Chondrocyte (in vitro differentiated cells): ENCODE measurements around the gene BLTP3B. TPM values are rescaled to one million over a fixed set of nuclear protein-coding genes. Genes with fewer than 3 reads are reported as not detected.
"Not testable (repeated sequence)": the region's sequence is repeated elsewhere in the genome, so short reads cannot be mapped to it uniquely, and the experiment has no call there.

ENCODE experiments used
- DNase-seq: peaks from one replicate; pipeline ENCODE4 v3.0.0; 2021; ENCODE audit warnings: mixed read lengths, low spot score
- H3K27ac Mint-ChIP-seq: one replicate; pipeline ENCODE4 v1.8.0; 2021; ENCODE audit warnings: mild to moderate bottlenecking, moderate library complexity, mixed read lengths; ENCODE audit not compliant: unreplicated experiment
- H3K27me3 Mint-ChIP-seq: 2 replicates; pipeline ENCODE4 v1.8.0; 2021; ENCODE audit warnings: low read depth, mixed read lengths
- H3K36me3 Mint-ChIP-seq: 2 replicates; pipeline ENCODE4 v1.8.0; 2021; ENCODE audit warnings: low read depth, mixed read lengths
- H3K4me1 Mint-ChIP-seq: 2 replicates; pipeline ENCODE4 v1.8.0; 2021; ENCODE audit warnings: low read depth, mild to moderate bottlenecking, mixed read lengths
- H3K4me3 Mint-ChIP-seq: one replicate; pipeline ENCODE4 v1.8.0; 2021; ENCODE audit warnings: mild to moderate bottlenecking, moderate library complexity, mixed read lengths; ENCODE audit not compliant: unreplicated experiment
- H3K9me3 Mint-ChIP-seq: 2 replicates; pipeline ENCODE4 v1.8.0; 2021; ENCODE audit warnings: low read depth, mixed read lengths
- total RNA-seq: library from RNA; stranded (reverse); gene quantifications from 3 replicates; pipeline ENCODE4 v1.2.1, GENCODE V29; 2021
- TF ChIP-seq, protein P1 (sequence below): fragments of 200-600 bp; sonication (generic); IDR thresholded peaks from 2 replicates; pipeline ENCODE4 v1.5.0; 2021; ENCODE audit warnings: antibody characterized with exemption, mild to moderate bottlenecking, moderate library complexity

The BLTP3B gene
- total RNA-seq, 1 donor from 2014 or later, result 13.9 TPM

DNA sequence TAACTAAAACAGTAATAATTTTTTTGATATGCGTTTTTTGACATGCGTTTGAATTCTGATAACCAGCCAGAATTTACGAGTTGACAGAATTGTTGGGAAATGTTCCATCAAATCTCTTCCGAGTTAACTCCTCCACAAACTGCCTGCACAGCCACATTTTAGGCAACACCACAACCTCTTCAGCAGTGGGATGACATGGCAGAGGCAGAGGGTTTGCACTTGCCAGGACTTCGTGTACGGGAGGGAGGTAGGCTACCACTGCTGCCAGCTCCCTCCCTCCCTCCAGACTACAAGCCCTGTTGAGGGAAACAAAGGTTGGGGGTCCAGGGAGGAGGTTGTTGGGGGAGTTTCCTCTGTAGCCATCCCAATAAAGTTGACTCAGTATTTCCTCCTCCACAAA, 43.4 kb upstream of the BLTP3B start:
- no peaks in the 10 kb centered on the region for H3K36me3 Mint-ChIP-seq
- TF ChIP-seq, protein P1, sequence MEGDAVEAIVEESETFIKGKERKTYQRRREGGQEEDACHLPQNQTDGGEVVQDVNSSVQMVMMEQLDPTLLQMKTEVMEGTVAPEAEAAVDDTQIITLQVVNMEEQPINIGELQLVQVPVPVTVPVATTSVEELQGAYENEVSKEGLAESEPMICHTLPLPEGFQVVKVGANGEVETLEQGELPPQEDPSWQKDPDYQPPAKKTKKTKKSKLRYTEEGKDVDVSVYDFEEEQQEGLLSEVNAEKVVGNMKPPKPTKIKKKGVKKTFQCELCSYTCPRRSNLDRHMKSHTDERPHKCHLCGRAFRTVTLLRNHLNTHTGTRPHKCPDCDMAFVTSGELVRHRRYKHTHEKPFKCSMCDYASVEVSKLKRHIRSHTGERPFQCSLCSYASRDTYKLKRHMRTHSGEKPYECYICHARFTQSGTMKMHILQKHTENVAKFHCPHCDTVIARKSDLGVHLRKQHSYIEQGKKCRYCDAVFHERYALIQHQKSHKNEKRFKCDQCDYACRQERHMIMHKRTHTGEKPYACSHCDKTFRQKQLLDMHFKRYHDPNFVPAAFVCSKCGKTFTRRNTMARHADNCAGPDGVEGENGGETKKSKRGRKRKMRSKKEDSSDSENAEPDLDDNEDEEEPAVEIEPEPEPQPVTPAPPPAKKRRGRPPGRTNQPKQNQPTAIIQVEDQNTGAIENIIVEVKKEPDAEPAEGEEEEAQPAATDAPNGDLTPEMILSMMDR, result no peak
- no peak overlapping the region for H3K4me3 Mint-ChIP-seq
- no peaks in the 10 kb centered on the region for H3K4me1 Mint-ChIP-seq
- H3K27me3 Mint-ChIP-seq, result peaks cover 2% of the 10 kb centered on the region
- H3K27ac Mint-ChIP-seq, result no peak overlapping the region
- no peaks in the 10 kb centered on the region for H3K9me3 Mint-ChIP-seq
- no peak for DNase-seq

DNA sequence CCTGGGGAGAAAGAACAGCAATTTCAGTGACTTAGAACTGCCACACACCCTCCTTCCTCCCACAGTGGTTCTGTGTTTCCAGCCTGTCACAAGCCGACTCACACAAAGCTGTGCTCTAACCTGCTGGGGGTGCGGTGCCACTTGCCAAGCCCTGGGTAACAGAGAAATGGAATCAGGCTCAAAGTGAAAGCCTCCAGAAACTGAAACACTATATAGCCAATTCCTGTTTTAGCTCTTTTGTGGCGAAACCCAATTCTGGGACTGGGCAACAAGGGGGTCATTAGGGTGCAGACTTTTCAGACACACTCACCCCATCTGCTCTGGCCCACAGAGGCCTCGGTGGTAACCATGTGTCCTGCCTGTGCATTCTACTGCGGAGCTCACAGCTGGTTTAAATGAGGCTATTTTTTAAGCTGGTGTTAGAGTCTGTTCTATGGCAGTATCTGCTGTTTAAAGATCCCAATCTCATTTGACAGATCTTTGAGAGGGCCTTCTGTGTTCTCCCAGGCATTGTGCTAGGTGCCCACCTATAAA, 42.8 kb upstream of the BLTP3B start:
- TF ChIP-seq, protein P1, result no peak
- H3K4me1 Mint-ChIP-seq, result no peaks in the 10 kb centered on the region
- no peak for DNase-seq
- H3K27ac Mint-ChIP-seq, result no peak overlapping the region
- H3K36me3 Mint-ChIP-seq, result no peaks in the 10 kb centered on the region
- H3K9me3 Mint-ChIP-seq, result no peaks in the 10 kb centered on the region
- H3K4me3 Mint-ChIP-seq, result no peak overlapping the region
- H3K27me3 Mint-ChIP-seq, result peaks cover 2% of the 10 kb centered on the region

DNA sequence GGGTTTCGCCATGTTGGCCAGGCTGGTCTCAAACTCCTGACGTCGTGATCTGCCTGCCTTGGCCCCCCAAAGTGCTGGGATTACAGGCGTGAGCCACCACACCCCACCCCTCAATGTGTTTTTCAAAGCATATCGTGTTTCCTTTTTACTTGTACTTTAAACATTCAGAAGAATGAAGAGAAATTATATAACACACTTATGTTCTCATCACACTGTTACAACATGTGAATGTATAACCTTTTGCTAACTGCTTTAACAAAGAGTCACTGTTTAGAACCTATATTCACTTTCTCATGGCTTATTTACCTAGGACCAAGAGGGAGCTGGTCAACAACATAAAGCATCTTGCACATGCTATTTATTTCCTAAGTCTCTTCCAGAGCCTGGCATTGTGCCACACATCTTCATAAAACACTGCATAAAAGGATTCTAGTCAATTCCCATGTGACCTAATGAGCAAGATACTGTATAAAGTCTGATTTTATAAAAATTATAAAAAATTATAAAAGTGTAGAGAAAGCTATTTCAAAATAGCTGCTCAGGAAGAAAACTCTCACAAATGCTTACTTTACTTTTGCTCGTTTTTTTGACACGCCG, 42.0 kb upstream of the BLTP3B start:
- TF ChIP-seq, protein P1, result no peak
- DNase-seq, result no peak
- Mint-ChIP-seq H3K27ac (no peak overlapping the region), H3K27me3 (peaks cover 2% of the 10 kb centered on the region), H3K4me3 (no peak overlapping the region), H3K36me3 (no peaks in the 10 kb centered on the region), H3K4me1 (no peaks in the 10 kb centered on the region), H3K9me3 (no peaks in the 10 kb centered on the region)

DNA sequence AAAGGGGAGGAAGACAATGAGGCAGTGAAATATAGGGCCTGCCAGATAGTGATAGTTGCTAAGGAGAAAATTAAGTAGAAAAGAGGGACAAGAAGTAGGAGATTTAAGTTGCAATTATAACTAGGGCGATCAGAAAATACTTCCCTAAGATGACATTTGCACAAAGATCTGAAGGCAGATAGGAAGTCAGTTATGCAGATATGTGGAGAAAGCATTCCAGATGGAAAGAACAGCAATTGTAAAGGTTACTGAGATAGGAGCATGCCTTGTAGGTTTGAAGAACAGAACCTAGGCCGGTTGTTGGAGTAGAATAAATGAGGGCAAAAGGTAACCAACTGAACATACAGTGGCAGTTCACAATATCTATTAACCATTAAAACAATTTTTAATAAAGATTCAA, 36.6 kb upstream of the BLTP3B start:
- Mint-ChIP-seq H3K27ac (no peak overlapping the region), H3K27me3 (no peaks in the 10 kb centered on the region), H3K4me3 (no peak overlapping the region), H3K36me3 (no peaks in the 10 kb centered on the region), H3K4me1 (no peaks in the 10 kb centered on the region), H3K9me3 (no peaks in the 10 kb centered on the region)
- DNase-seq, result no peak
- TF ChIP-seq, protein P1, result no peak

DNA sequence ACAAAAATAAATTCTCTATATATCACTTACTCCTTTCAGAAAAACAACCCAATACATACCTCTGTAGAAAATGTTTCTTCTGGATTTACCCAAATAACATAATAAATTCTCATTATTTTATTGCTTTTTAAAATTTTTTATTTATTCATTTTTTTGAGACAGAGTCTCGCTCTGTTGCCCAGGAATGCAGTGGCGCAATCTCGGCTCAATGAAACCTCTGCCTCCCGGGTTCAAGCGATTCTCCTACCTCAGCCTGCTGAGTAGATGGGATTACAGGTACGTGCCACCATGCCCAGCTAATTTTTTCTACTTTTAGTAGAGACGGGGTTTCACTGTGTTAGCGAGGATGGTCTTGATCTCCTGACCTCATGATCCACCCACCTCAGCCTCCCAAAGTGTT, 33.8 kb upstream of the BLTP3B start:
- not testable (repeated sequence) for H3K27ac Mint-ChIP-seq, DNase-seq, H3K27me3 Mint-ChIP-seq, H3K9me3 Mint-ChIP-seq, H3K4me3 Mint-ChIP-seq, H3K4me1 Mint-ChIP-seq, H3K36me3 Mint-ChIP-seq

GRCh38 chr12:100174495-100174894, 31.8 kb upstream of the BLTP3B start:
- Mint-ChIP-seq H3K9me3 (no peaks in the 10 kb centered on the region), H3K4me1 (peaks cover 5% of the 10 kb centered on the region), H3K27me3 (peaks cover 2% of the 10 kb centered on the region), H3K36me3 (no peaks in the 10 kb centered on the region), H3K4me3 (no peak overlapping the region), H3K27ac (no peak overlapping the region)
- TF ChIP-seq, protein P1, result no peak
- no peak for DNase-seq
